ENCODE results near the gene TARS3.

DNA sequence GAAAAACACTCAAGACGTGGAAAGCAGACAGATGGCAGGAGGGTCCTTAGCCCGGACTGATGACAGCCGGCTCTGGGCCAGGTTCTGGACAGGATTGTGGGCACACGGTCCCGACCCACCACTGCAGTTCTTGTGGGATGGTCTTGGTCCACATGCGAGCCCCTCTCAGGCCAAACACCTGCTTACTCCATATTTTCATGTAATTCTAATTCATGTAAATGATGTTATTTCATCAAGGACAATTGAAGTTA lies 104.7 kb downstream of the TARS3 start:
- TF ChIP-seq POLR2AphosphoS5 (IDR thresholded peaks at IDR 0.05) = no peak
- TF ChIP-seq, protein P1, sequence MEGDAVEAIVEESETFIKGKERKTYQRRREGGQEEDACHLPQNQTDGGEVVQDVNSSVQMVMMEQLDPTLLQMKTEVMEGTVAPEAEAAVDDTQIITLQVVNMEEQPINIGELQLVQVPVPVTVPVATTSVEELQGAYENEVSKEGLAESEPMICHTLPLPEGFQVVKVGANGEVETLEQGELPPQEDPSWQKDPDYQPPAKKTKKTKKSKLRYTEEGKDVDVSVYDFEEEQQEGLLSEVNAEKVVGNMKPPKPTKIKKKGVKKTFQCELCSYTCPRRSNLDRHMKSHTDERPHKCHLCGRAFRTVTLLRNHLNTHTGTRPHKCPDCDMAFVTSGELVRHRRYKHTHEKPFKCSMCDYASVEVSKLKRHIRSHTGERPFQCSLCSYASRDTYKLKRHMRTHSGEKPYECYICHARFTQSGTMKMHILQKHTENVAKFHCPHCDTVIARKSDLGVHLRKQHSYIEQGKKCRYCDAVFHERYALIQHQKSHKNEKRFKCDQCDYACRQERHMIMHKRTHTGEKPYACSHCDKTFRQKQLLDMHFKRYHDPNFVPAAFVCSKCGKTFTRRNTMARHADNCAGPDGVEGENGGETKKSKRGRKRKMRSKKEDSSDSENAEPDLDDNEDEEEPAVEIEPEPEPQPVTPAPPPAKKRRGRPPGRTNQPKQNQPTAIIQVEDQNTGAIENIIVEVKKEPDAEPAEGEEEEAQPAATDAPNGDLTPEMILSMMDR (IDR thresholded peaks at IDR 0.05 in 8 of 11, conservative IDR thresholded peaks at IDR 0.05 in 3 of 11) = no peak
